T-helper 2 cell (primary cell): Measurements from ENCODE around the gene SAT2.
A peak's percentile ranks its signal among the peaks of the same experiment; 100 is the strongest.

Source experiments
- DNase-seq, 5 experiments: peaks; one replicate each; pipeline versions ENCODE4 v3.0.0 to v3.0.0-alpha.2; 2012 to 2022
- total RNA-seq, 2 donors: gene quantifications; one replicate each; lab custom pipeline; 2026; lab: John Stamatoyannopoulos, UW

SAT2 gene
- total RNA-seq, result 25.2 to 29.0 reads per million in 2 donors

- DNase-seq, result peak; percentile 60 to 93 (median 76)
Observed at GRCh38 chr17:7627250-7628121, at the start of gene SAT2. SAT2 (minus strand) TSS chr17:7627821; CDS start chr17:7627635, 186 bp downstream.

GRCh38 chr17:7676533-7676932 lies 48.9 kb upstream of the SAT2 start:
- no peak for DNase-seq

GRCh38 chr17:7674934-7675333 lies 47.3 kb upstream of the SAT2 start:
- DNase-seq, result no peak

GRCh38 chr17:7673239-7673638 lies 45.6 kb upstream of the SAT2 start:
- DNase-seq, result peak in 1 of 5 experiments; percentile 30

GRCh38 chr17:7668482-7668881 lies 40.9 kb upstream of the SAT2 start:
- no peak for DNase-seq

GRCh38 chr17:7667656-7668406 lies 40.2 kb upstream of the SAT2 start:
- DNase-seq, result no peak

- no peak for DNase-seq
Observed at GRCh38 chr17:7656958-7657609, 29.5 kb upstream of the SAT2 start.

- no peak for DNase-seq
Observed at GRCh38 chr17:7655541-7655840, 27.9 kb upstream of the SAT2 start.

- no peak for DNase-seq
Observed at GRCh38 chr17:7654832-7655540, 27.4 kb upstream of the SAT2 start.

GRCh38 chr17:7652388-7653356 lies 25.1 kb upstream of the SAT2 start:
- DNase-seq, result no peak

- no peak for DNase-seq
Observed at GRCh38 chr17:7651665-7652387, 24.2 kb upstream of the SAT2 start.

- DNase-seq, result no peak
Observed at GRCh38 chr17:7651097-7651664, 23.6 kb upstream of the SAT2 start.

GRCh38 chr17:7650509-7651096 lies 23.0 kb upstream of the SAT2 start, which contains the start of gene ATP1B2:
ATP1B2 (plus strand) TSS chr17:7650926; CDS start chr17:7651519, 593 bp downstream.
- DNase-seq, result peak; percentile 44 to 78 (median 61)

GRCh38 chr17:7647018-7647417 lies 19.4 kb upstream of the SAT2 start:
- no peak for DNase-seq

- no peak for DNase-seq
Observed at GRCh38 chr17:7646457-7646856, 18.8 kb upstream of the SAT2 start.

- peak in 1 of 5 experiments; percentile 30 for DNase-seq
Observed at GRCh38 chr17:7644775-7645174, 17.2 kb upstream of the SAT2 start.

GRCh38 chr17:7641635-7642034 lies 14.0 kb upstream of the SAT2 start:
- DNase-seq, result peak in 1 of 5 experiments; percentile 47

GRCh38 chr17:7640783-7641182 lies 13.2 kb upstream of the SAT2 start:
- DNase-seq, result no peak

- no peak for DNase-seq
Observed at GRCh38 chr17:7636163-7636562, 8.5 kb upstream of the SAT2 start.

- DNase-seq, result no peak
Observed at GRCh38 chr17:7634384-7634783, 6.8 kb upstream of the SAT2 start.
